K562 (cell line): ENCODE measurements around the gene METTL24. TPM values are rescaled to one million over a fixed set of nuclear protein-coding genes. Genes with fewer than 3 reads are reported as not detected.

Experiments
- BHLHE40 ChIP-seq: IDR thresholded peaks from 2 replicates; pipeline ENCODE4 v1.6.1; 2011; ENCODE audit warnings: low read length, improper control_type of control experiment
- CAMTA2 ChIP-seq: fragments of 250-450 bp; sonication (Bioruptor Pico); conservative IDR thresholded peaks from 2 replicates; pipeline ENCODE4 v1.5.1; 2022
- CBFA2T2 ChIP-seq: fragments of 450-650 bp; conservative IDR thresholded peaks from 2 replicates; pipeline ENCODE4 v1.6.1; 2017; ENCODE audit warnings: mild to moderate bottlenecking
- CHD2 ChIP-seq: IDR thresholded peaks from 2 replicates; pipeline ENCODE4 v1.6.1; 2011; ENCODE audit warnings: low read depth, low read length
- DACH1 ChIP-seq: fragments of 450-650 bp; IDR thresholded peaks from 2 replicates; pipeline ENCODE4 v1.6.1; 2018; ENCODE audit not compliant: partially characterized antibody
- DPF2 ChIP-seq: fragments of 450-650 bp; IDR thresholded peaks from 2 replicates; pipeline ENCODE4 v1.6.1; 2016
- GTF2F1 ChIP-seq: IDR thresholded peaks from 2 replicates; pipeline ENCODE4 v1.6.1; 2011; ENCODE audit warnings: low read depth, low read length, improper control_type of control experiment
- HMG20B ChIP-seq: fragments of 250-450 bp; sonication (Bioruptor Pico); IDR thresholded peaks from 2 replicates; pipeline ENCODE4 v1.5.0; 2021; ENCODE audit warnings: mild to moderate bottlenecking
- L3MBTL2 ChIP-seq: fragments of 450-650 bp; IDR thresholded peaks from 2 replicates; pipeline ENCODE4 v1.6.1; 2016; ENCODE audit warnings: mild to moderate bottlenecking, moderate library complexity
- MAFG ChIP-seq: fragments of 450-650 bp; conservative IDR thresholded peaks from 2 replicates; pipeline ENCODE4 v1.6.1; 2016; ENCODE audit warnings: missing genetic modification characterization, missing compliant biosample characterization
- MAFK ChIP-seq: IDR thresholded peaks from 2 replicates; pipeline ENCODE4 v1.6.1; 2011; ENCODE audit warnings: low read length, improper control_type of control experiment
- MAZ ChIP-seq, 2 experiments: fragments of 450-650 bp in 1 of 2; sonication (generic) in 1 of 2; formaldehyde crosslinking; IDR thresholded peaks in 1 of 2; conservative IDR thresholded peaks in 1 of 2; 2 replicates each; pipeline versions ENCODE4 v1.4.0 to v1.5.0; 2020; ENCODE audit warnings: mild to moderate bottlenecking in 1 of 2, missing genetic modification reagents in 1 of 2
- MTA2 ChIP-seq: fragments of 450-650 bp; IDR thresholded peaks from 2 replicates; pipeline ENCODE4 v1.6.1; 2016; ENCODE audit warnings: low read depth
- NCOR1 ChIP-seq: fragments of 450-650 bp; IDR thresholded peaks from 2 replicates; pipeline ENCODE4 v1.6.1; 2016; ENCODE audit warnings: mild to moderate bottlenecking, moderate library complexity
- PHF21A ChIP-seq: fragments of 450-650 bp; IDR thresholded peaks from 2 replicates; pipeline ENCODE4 v1.6.1; 2017; ENCODE audit warnings: low read depth, borderline replicate concordance
- POLR2H ChIP-seq: IDR thresholded peaks from 2 replicates; pipeline ENCODE4 v1.6.1; 2016; ENCODE audit warnings: missing genetic modification characterization, low read depth, mild to moderate bottlenecking, control low read depth, missing compliant biosample characterization, moderate library complexity
- RBM39 ChIP-seq: fragments of 200-400 bp; formaldehyde crosslinking; optimal IDR thresholded peaks from 2 replicates; pipeline ENCODE3; 2018; ENCODE audit warnings: low read depth, low read length
- SAFB2 ChIP-seq: fragments of 200-400 bp; formaldehyde crosslinking; IDR thresholded peaks from 2 replicates; pipeline ENCODE4 v1.6.1; 2018; ENCODE audit warnings: borderline replicate concordance, low read length, low read depth, moderate library complexity; ENCODE audit not compliant: severe bottlenecking
- SMARCE1 ChIP-seq: fragments of 450-650 bp; IDR thresholded peaks from 2 replicates; pipeline ENCODE4 v1.7.1; 2016; ENCODE audit warnings: mild to moderate bottlenecking
- TAL1 ChIP-seq: fragments of 450-650 bp; IDR thresholded peaks from 2 replicates; pipeline ENCODE4 v1.6.1; 2016; ENCODE audit warnings: mild to moderate bottlenecking
- TCF3 ChIP-seq: sonication (generic); formaldehyde crosslinking; IDR thresholded peaks from 2 replicates; pipeline ENCODE4 v1.4.0; 2020; ENCODE audit warnings: mild to moderate bottlenecking, missing genetic modification reagents
- TRIM24 ChIP-seq, 2 experiments: fragments of 450-650 bp; IDR thresholded peaks; 2 replicates each; pipeline ENCODE4 v1.6.1; 2016
- ZBTB1 ChIP-seq: sonication (generic); formaldehyde crosslinking; IDR thresholded peaks from 2 replicates; pipeline ENCODE4 v1.8.1; 2023; ENCODE audit warnings: missing genetic modification reagents, low read depth, mild to moderate bottlenecking, borderline replicate concordance
- ZEB2 ChIP-seq: fragments of 450-650 bp; IDR thresholded peaks from 2 replicates; pipeline ENCODE4 v1.6.1; 2016
- ZNF274 ChIP-seq: IDR thresholded peaks from 2 replicates; pipeline ENCODE4 v1.6.1; 2011; ENCODE audit warnings: low read depth, mild to moderate bottlenecking, low read length, moderate library complexity, borderline replicate concordance
- ZNF280B ChIP-seq: fragments of 250-450 bp; sonication (Bioruptor Pico); IDR thresholded peaks from 2 replicates; pipeline ENCODE4 v1.5.1; 2021; ENCODE audit warnings: mild to moderate bottlenecking
- ZNF316 ChIP-seq: fragments of 450-650 bp; IDR thresholded peaks from 2 replicates; pipeline ENCODE4 v1.6.1; 2016
- ZNF431 ChIP-seq: sonication (generic); formaldehyde crosslinking; IDR thresholded peaks from 2 replicates; pipeline ENCODE4 v1.8.0; 2022; ENCODE audit warnings: mild to moderate bottlenecking, missing genetic modification reagents
- polyA plus RNA-seq, 8 experiments: library from polyadenylated mRNA; depleted of rRNA in 4 of 8; stranded (reverse) in 5 of 8; unstranded in 3 of 8; fragments of >200 nt; fragmentation: Nextera tagmentation in 2 of 8; fragmentation: Illumina TruSeq in 1 of 8; extraction: Ambion mirVana in 2 of 8; extraction: Trizol in 1 of 8; gene quantifications; 2 replicates each; pipeline versions ENCODE4 v1.2.1 to v1.2.3, GENCODE V29; 2011 to 2014; ENCODE audit warnings: inconsistent platforms in 1 of 8, missing spikeins in 1 of 8
- total RNA-seq, 7 experiments: library from RNA; depleted of rRNA in 6 of 7; stranded (reverse); fragments of >200 nt in 6 of 7; fragmentation: Illumina TruSeq in 2 of 7; extraction: Trizol in 2 of 7; gene quantifications; 2 replicates each; pipeline versions ENCODE4 v1.2.1 to v1.2.3, GENCODE V29; 2011 to 2021; ENCODE audit warnings: low replicate concordance in 1 of 7
- TF ChIP-seq, protein P1 (sequence below): sonication (generic); formaldehyde crosslinking; IDR thresholded peaks from 2 replicates; pipeline ENCODE4 v1.8.0; 2022; ENCODE audit warnings: mild to moderate bottlenecking, low read depth, missing genetic modification reagents
- TF ChIP-seq, protein P2 (sequence below): fragments of 250-450 bp; sonication (Bioruptor Pico); IDR thresholded peaks from 2 replicates; pipeline ENCODE4 v1.8.0; 2022; ENCODE audit warnings: moderate library complexity, mild to moderate bottlenecking, inconsistent platforms

Gene METTL24
- total and polyA plus RNA-seq, 9 of the 15 experiments (the other 6 are each of a cell fraction or from before 2014, with no cell fraction given): not detected

DNA sequence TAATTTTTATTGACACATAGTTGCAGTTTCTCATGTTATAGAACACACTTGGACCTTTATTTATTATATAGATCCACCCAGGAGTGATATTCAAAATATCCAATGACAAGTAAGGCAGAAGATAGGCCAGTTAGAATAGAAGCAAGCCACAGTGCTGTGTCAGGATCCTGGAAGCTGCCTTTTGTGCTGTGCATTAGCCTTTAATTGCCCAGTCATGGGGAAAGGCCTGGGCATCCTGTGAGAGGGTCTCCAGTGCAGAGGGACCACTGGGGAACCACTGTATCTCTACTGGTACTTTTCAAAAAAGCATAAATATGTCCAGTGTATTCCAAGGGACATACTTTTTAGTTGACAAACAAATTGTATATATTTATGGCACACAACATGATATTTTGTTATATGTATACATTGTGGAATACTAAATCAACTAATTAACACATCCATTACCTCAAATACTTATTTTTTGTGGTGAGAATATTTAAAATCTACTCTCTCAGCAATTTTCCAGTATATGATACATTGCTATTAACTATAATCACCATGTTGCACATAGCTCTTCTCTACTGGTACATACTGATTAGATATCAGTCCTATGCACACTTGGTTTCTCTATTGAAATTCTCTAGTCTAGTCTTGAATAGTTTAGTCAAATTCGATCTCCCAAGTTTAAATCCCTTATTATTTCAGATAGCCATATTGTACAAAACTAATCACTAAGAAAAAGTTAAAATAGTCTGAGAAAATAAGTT lies 118.4 kb downstream of the METTL24 start (continued):
- TF ChIP-seq SMARCE1: no peak
- TF ChIP-seq DPF2: 0 out of 2 replicates have a peak, but pooled peaks have one; percentile 30
- no peak for TF ChIP-seq ZNF431 (CRISPR knock-in tag)
- TF ChIP-seq L3MBTL2: no peak
- TF ChIP-seq MTA2: peak; percentile 52; the same call in 1 of the 2 replicates
- TF ChIP-seq TCF3 (CRISPR knock-in tag): peak; percentile 55
- TF ChIP-seq HMG20B (CRISPR knock-in tag): no peak
- no peak for TF ChIP-seq DACH1
- peak; percentile 61 for TF ChIP-seq CBFA2T2
- TF ChIP-seq SAFB2: no peak
- TF ChIP-seq TAL1: peak; percentile 77
- TF ChIP-seq MAFK: peak; percentile 20; the same call in 1 of the 2 replicates
- TF ChIP-seq MAZ (CRISPR knock-in tag; conservative IDR thresholded peaks at IDR 0.05 in 1 of 2, IDR thresholded peaks at IDR 0.05 in 1 of 2): no peak
- TF ChIP-seq, protein P1, sequence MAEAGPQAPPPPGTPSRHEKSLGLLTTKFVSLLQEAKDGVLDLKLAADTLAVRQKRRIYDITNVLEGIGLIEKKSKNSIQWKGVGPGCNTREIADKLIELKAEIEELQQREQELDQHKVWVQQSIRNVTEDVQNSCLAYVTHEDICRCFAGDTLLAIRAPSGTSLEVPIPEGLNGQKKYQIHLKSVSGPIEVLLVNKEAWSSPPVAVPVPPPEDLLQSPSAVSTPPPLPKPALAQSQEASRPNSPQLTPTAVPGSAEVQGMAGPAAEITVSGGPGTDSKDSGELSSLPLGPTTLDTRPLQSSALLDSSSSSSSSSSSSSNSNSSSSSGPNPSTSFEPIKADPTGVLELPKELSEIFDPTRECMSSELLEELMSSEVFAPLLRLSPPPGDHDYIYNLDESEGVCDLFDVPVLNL (CRISPR knock-in tag): no peak
- TF ChIP-seq ZBTB1: no peak
- no peak for TF ChIP-seq ZNF274
- TF ChIP-seq CHD2: no peak
- TF ChIP-seq CAMTA2 (CRISPR knock-in tag): no peak
- TF ChIP-seq ZEB2: no peak
- TF ChIP-seq, protein P2, sequence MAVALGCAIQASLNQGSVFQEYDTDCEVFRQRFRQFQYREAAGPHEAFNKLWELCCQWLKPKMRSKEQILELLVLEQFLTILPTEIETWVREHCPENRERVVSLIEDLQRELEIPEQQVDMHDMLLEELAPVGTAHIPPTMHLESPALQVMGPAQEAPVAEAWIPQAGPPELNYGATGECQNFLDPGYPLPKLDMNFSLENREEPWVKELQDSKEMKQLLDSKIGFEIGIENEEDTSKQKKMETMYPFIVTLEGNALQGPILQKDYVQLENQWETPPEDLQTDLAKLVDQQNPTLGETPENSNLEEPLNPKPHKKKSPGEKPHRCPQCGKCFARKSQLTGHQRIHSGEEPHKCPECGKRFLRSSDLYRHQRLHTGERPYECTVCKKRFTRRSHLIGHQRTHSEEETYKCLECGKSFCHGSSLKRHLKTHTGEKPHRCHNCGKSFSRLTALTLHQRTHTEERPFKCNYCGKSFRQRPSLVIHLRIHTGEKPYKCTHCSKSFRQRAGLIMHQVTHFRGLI (CRISPR knock-in tag): no peak
- no peak for TF ChIP-seq ZNF280B (CRISPR knock-in tag)
- TF ChIP-seq ZNF316: peak; percentile 87
- TF ChIP-seq GTF2F1: no peak
- TF ChIP-seq POLR2H (tag): no peak
- no peak for TF ChIP-seq PHF21A
- peak in 1 of 2 experiments; percentile 16; a peak in 1 of 4 replicates for TF ChIP-seq TRIM24 (IDR thresholded peaks at IDR 0.05)
- TF ChIP-seq RBM39: no peak
- peak; percentile 66 for TF ChIP-seq NCOR1
- peak; percentile 57; the same call in 1 of the 2 replicates for TF ChIP-seq MAFG
- TF ChIP-seq BHLHE40: no peak
